ENCODE data around the gene LRRC74A. TPM values are rescaled to one million over a fixed set of nuclear protein-coding genes. Genes with fewer than 3 reads are reported as not detected.

Gene LRRC74A
- total and polyA plus RNA-seq, 8 donors, result 0.10 to 0.40 (median 0.34) TPM; not detected in 2

- Histone ChIP-seq H3K27me3 (no peaks in the 10 kb centered on the region), H3K4me3 (peak overlapping the region in 1 of 2 donors; percentile 1), H3K4me1 (no peaks in the 10 kb centered on the region), H3K27ac (no peak overlapping the region), H3K9me3 (no peaks in the 10 kb centered on the region), H3K36me3 (no peaks in the 10 kb centered on the region)
- TF ChIP-seq, protein P1, sequence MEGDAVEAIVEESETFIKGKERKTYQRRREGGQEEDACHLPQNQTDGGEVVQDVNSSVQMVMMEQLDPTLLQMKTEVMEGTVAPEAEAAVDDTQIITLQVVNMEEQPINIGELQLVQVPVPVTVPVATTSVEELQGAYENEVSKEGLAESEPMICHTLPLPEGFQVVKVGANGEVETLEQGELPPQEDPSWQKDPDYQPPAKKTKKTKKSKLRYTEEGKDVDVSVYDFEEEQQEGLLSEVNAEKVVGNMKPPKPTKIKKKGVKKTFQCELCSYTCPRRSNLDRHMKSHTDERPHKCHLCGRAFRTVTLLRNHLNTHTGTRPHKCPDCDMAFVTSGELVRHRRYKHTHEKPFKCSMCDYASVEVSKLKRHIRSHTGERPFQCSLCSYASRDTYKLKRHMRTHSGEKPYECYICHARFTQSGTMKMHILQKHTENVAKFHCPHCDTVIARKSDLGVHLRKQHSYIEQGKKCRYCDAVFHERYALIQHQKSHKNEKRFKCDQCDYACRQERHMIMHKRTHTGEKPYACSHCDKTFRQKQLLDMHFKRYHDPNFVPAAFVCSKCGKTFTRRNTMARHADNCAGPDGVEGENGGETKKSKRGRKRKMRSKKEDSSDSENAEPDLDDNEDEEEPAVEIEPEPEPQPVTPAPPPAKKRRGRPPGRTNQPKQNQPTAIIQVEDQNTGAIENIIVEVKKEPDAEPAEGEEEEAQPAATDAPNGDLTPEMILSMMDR (IDR thresholded peaks at IDR 0.05), result no peak
- DNase-seq (no peak), ATAC-seq (no peak)
- intact Hi-C loops (cut with DNase I), result no loop called here
Measured at GRCh38 chr14:76827696-76828296, 1.6 kb downstream of the LRRC74A start.

- ATAC-seq, result peak; percentile 14
- H3K9me3 ChIP-seq, result no peaks in the 10 kb centered on the region
- H3K4me1 ChIP-seq, result no peaks in the 10 kb centered on the region
- no peaks in the 10 kb centered on the region for H3K27me3 ChIP-seq
- intact Hi-C loops (cut with DNase I), result no loop called here
- peak overlapping the region in 1 of 2 donors; percentile 1 for H3K4me3 ChIP-seq
- H3K27ac ChIP-seq, result no peak overlapping the region
- DNase-seq, result no peak
- H3K36me3 ChIP-seq, result no peaks in the 10 kb centered on the region
- TF ChIP-seq, protein P1 (IDR thresholded peaks at IDR 0.05), result no peak
Measured at GRCh38 chr14:76828339-76829012, 2.3 kb downstream of the LRRC74A start.

GRCh38 chr14:76829013-76829365 is 2.8 kb downstream of the LRRC74A start:
- Histone ChIP-seq H3K36me3 (no peaks in the 10 kb centered on the region), H3K27me3 (no peaks in the 10 kb centered on the region), H3K9me3 (no peaks in the 10 kb centered on the region), H3K4me1 (no peaks in the 10 kb centered on the region), H3K27ac (no peak overlapping the region), H3K4me3 (no peak overlapping the region)
- TF ChIP-seq, protein P1 (IDR thresholded peaks at IDR 0.05), result no peak
- peak in 1 of 4 donors; percentile 56 for DNase-seq
- peak; percentile 65 for ATAC-seq
- intact Hi-C loops (cut with DNase I), result no loop called here

DNA sequence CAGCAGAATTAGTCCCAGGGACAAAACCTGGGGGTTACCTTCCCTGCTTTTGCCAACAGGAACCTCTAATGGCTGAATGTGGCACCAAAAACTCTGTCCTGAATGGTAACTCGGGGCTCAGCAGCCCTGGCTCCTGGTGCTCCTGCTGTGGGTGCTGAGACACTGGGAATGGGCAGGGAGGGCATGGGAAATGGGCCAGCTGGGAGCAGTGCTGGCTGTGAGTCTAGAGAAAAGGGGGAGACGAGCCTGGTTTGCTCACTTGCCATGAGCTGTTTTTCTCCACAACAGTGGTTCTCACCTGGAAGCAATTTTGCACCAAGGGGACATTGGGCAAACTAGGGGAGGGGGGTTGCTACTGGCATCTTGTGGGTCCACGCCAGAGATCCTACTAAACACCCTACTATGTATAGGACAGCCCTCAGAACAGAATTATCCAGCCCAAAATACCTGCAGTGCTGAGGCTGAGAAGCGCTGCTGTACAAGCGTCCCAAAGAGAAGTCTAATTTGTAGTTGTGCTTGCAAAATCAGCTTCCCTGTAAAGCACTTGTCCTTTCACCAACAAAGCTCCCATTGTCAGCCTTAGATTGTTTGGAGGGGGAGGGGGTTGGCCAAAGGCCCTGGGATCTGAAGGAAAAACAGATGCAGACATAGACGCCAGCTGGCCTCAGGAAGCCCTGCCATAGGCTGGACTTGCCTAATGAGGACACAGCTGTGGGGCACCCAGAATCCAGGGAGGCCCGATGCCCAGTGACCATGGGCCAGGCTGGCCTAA is 3.6 kb downstream of the LRRC74A start:
- DNase-seq (no peak), ATAC-seq (peak; percentile 7)
- H3K36me3 ChIP-seq, result no peaks in the 10 kb centered on the region
- intact Hi-C loops (cut with DNase I), result no loop called here
- H3K9me3 ChIP-seq, result no peaks in the 10 kb centered on the region
- no peaks in the 10 kb centered on the region for H3K4me1 ChIP-seq
- no peak overlapping the region for H3K27ac ChIP-seq
- TF ChIP-seq, protein P1 (IDR thresholded peaks at IDR 0.05), result no peak
- no peak overlapping the region for H3K4me3 ChIP-seq
- no peaks in the 10 kb centered on the region for H3K27me3 ChIP-seq

- ATAC-seq, result no peak
- H3K36me3 ChIP-seq, result no peaks in the 10 kb centered on the region
- H3K4me3 ChIP-seq, result no peak overlapping the region
- no peaks in the 10 kb centered on the region for H3K9me3 ChIP-seq
- no peaks in the 10 kb centered on the region for H3K27me3 ChIP-seq
- H3K27ac ChIP-seq, result no peak overlapping the region
- no peaks in the 10 kb centered on the region for H3K4me1 ChIP-seq
- no peak for DNase-seq
- TF ChIP-seq, protein P1 (IDR thresholded peaks at IDR 0.05), result no peak
- intact Hi-C loops (cut with DNase I), result no loop called here
Measured at GRCh38 chr14:76830556-76830955, 4.3 kb downstream of the LRRC74A start.
